Activated T-helper 1 cell treated with Interleukin-2 at 50 U/mL for 16 hours (primary cell): ENCODE data around the gene NR2F6.
A peak's percentile ranks its signal among the peaks of the same experiment; 100 is the strongest.
"Not testable (repeated sequence)": the region's sequence is repeated elsewhere in the genome, so short reads cannot be mapped to it uniquely, and the experiment has no call there.

Experiments used
- DNase-seq: peaks from one replicate; pipeline ENCODE4 v3.0.0-alpha.2; 2020; ENCODE audit warnings: low read depth

The NR2F6 gene

GRCh38 chr19:17210296-17210695, 35.4 kb downstream of the NR2F6 start:
- no peak for DNase-seq

GRCh38 chr19:17209126-17210036, 36.3 kb downstream of the NR2F6 start:
- no peak for DNase-seq

- DNase-seq: no peak
Measured at GRCh38 chr19:17206736-17207581, 38.8 kb downstream of the NR2F6 start.

- DNase-seq: peak; percentile 49
Measured at GRCh38 chr19:17205237-17206140, 40.2 kb downstream of the NR2F6 start.

- no peak for DNase-seq
Measured at GRCh38 chr19:17202713-17203112, 43.0 kb downstream of the NR2F6 start.

GRCh38 chr19:17202249-17202648, 43.5 kb downstream of the NR2F6 start:
- no peak for DNase-seq

- no peak for DNase-seq
Measured at GRCh38 chr19:17200408-17201079, 45.2 kb downstream of the NR2F6 start.

- no peak for DNase-seq
Measured at GRCh38 chr19:17197666-17198065, 48.1 kb downstream of the NR2F6 start.

GRCh38 chr19:17196610-17197009, 49.1 kb downstream of the NR2F6 start:
- DNase-seq: no peak

GRCh38 chr19:17195106-17195505, 50.6 kb downstream of the NR2F6 start:
- DNase-seq: no peak

GRCh38 chr19:17194608-17195007, 51.1 kb downstream of the NR2F6 start:
- no peak for DNase-seq

- no peak for DNase-seq
Measured at GRCh38 chr19:17192751-17193150, 53.0 kb downstream of the NR2F6 start.

GRCh38 chr19:17191736-17192135, 54.0 kb downstream of the NR2F6 start:
- DNase-seq: not testable (repeated sequence)

GRCh38 chr19:17185590-17185989, 60.1 kb downstream of the NR2F6 start:
- DNase-seq: no peak

- peak; percentile 44 for DNase-seq
Measured at GRCh38 chr19:17184371-17184841, 61.3 kb downstream of the NR2F6 start.

GRCh38 chr19:17183858-17184321, 61.8 kb downstream of the NR2F6 start:
- no peak for DNase-seq

GRCh38 chr19:17183271-17183761, 62.4 kb downstream of the NR2F6 start:
- DNase-seq: no peak
